ENCODE data around the gene DOCK8.

GRCh38 chr9:406886-407654, 192.4 kb downstream of the DOCK8 start:
- TF ChIP-seq EZH2 (IDR thresholded peaks at IDR 0.05; ENCODE audit: borderline replicate concordance, low read length) = no peak
- TF ChIP-seq, protein P1, sequence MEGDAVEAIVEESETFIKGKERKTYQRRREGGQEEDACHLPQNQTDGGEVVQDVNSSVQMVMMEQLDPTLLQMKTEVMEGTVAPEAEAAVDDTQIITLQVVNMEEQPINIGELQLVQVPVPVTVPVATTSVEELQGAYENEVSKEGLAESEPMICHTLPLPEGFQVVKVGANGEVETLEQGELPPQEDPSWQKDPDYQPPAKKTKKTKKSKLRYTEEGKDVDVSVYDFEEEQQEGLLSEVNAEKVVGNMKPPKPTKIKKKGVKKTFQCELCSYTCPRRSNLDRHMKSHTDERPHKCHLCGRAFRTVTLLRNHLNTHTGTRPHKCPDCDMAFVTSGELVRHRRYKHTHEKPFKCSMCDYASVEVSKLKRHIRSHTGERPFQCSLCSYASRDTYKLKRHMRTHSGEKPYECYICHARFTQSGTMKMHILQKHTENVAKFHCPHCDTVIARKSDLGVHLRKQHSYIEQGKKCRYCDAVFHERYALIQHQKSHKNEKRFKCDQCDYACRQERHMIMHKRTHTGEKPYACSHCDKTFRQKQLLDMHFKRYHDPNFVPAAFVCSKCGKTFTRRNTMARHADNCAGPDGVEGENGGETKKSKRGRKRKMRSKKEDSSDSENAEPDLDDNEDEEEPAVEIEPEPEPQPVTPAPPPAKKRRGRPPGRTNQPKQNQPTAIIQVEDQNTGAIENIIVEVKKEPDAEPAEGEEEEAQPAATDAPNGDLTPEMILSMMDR (IDR thresholded peaks at IDR 0.05; ENCODE audit: low read length) = no peak

Data from OCI-LY1 (cell line).